Bronchial epithelial cell (primary cell): ENCODE data around the gene MC5R. TPM values are rescaled to one million over a fixed set of nuclear protein-coding genes. Genes with fewer than 3 reads are reported as not detected.
A peak's percentile ranks its signal among the peaks of the same experiment; 100 is the strongest.

Experiments used
- DNase-seq: peaks from one replicate; pipeline ENCODE4 v3.0.0-alpha.2; 2010; ENCODE audit warnings: low read depth
- FAIRE-seq: peaks from 2 replicates; lab custom pipeline; 2011; peaks lifted over from hg19 to GRCh38; lab: Jason Lieb, UNC
- H3K27me3 ChIP-seq: 2 replicates; pipeline ENCODE4 v1.5.1; 2011; ENCODE audit warnings: low read length; ENCODE audit not compliant: control insufficient read depth, insufficient read depth
- H3K36me3 ChIP-seq: 2 replicates; pipeline ENCODE4 v1.5.1; 2011; ENCODE audit warnings: low read length; ENCODE audit not compliant: control insufficient read depth, insufficient read depth
- H3K4me3 ChIP-seq: 2 replicates; pipeline ENCODE4 v1.5.1; 2011; ENCODE audit warnings: mild to moderate bottlenecking, low read depth, low read length, control low read depth
- total RNA-seq: library from RNA; depleted of rRNA; stranded (reverse); fragments of >200 nt; gene quantifications from 2 replicates; pipeline ENCODE4 v1.2.1, GENCODE V29; 2014
- TF ChIP-seq, protein P1 (sequence below): IDR thresholded peaks from 2 replicates; pipeline ENCODE4 v1.5.1; 2011; ENCODE audit warnings: mild to moderate bottlenecking, moderate library complexity, low read length, control low read depth, inconsistent platforms; ENCODE audit not compliant: insufficient read depth, severe bottlenecking

The MC5R gene
- total RNA-seq = not detected in 2 replicates

DNA sequence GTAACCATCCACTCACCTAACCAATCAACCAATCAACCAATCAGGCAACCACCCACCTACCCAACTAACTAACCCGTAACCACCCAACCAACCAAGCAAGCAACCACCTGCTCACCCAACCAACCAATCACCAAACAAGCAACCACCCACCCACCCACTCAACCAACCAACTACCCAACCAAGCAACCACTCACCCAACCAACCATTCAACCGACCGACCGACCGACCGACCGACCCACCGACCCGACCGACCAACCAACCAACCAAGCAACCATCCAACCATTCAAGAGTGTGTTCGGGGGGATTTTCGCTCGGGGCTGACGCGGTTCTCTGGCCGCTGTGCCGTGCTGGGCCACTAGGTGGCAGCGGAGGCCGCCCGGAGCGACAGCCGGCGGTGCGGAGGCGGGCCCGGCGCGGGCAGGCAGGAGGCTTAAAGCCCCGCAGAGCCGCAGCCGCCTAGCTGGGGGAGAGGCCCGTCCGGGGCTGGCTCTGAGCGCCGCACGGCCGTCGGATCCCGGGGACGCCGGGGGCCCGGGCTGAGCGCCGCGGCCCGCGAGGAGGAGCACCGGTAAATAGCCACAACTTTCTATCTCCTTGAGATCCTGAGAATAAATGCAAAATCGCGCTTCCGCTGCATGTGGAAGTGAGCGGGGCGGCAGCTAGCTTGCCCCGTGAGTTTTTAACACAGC lies at the start of gene MC5R:
MC5R (plus strand) TSS at position 443 of the 689 bp plus-strand sequence. CDS start 1,617 bp downstream, outside the sequence.
- peak within 1 kb of the TSS; percentile 28 for H3K4me3 ChIP-seq
- FAIRE-seq = no peak
- TF ChIP-seq, protein P1, sequence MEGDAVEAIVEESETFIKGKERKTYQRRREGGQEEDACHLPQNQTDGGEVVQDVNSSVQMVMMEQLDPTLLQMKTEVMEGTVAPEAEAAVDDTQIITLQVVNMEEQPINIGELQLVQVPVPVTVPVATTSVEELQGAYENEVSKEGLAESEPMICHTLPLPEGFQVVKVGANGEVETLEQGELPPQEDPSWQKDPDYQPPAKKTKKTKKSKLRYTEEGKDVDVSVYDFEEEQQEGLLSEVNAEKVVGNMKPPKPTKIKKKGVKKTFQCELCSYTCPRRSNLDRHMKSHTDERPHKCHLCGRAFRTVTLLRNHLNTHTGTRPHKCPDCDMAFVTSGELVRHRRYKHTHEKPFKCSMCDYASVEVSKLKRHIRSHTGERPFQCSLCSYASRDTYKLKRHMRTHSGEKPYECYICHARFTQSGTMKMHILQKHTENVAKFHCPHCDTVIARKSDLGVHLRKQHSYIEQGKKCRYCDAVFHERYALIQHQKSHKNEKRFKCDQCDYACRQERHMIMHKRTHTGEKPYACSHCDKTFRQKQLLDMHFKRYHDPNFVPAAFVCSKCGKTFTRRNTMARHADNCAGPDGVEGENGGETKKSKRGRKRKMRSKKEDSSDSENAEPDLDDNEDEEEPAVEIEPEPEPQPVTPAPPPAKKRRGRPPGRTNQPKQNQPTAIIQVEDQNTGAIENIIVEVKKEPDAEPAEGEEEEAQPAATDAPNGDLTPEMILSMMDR = peak; percentile 88
- H3K27me3 ChIP-seq = no peaks in the 10 kb centered on the region
- DNase-seq = peak; percentile 20
- H3K36me3 ChIP-seq = no peaks in the 10 kb centered on the region

DNA sequence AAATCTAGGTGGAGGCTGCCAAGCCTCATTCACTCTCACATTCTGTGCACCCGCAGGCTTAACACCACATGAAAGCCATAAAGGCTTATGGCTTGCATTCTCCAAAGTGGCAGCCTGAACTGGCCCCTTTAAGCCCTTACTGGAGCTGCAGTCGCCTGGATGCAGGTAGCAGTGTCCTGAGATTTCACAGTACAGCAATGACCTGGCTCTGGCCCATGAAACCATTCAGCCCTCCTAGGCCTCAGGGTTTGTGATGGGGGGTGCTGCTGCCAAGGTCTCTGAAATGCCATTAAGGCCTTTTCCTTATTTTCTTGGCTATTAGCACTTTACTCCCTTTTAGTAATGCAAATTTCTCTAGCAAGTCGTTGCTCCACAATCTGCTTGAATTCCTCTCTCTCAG lies 48.9 kb upstream of the MC5R start:
- FAIRE-seq (no peak), DNase-seq (no peak)
- H3K4me3 ChIP-seq = no peak overlapping the region
- H3K27me3 ChIP-seq = no peaks in the 10 kb centered on the region
- H3K36me3 ChIP-seq = no peaks in the 10 kb centered on the region
- TF ChIP-seq, protein P1 = no peak

DNA sequence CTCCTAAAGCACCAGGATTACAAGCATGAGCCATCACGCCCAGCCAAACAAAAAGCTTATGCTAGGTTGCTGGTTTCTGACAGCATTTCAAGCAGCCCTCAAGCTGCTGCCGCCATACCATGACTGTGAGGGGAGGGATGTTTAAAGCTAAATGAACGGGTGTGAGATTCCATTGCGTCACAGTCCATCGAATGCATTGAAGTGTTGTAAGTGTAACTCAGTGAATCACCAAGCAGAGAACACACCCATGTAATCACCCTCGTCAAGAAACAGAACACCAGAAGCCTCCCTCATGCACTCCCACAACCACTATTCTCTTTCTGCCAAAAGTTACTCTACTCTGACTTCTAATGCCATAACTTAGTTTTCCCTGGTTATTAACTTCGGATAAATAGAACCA lies 32.8 kb upstream of the MC5R start:
- no peaks in the 10 kb centered on the region for H3K36me3 ChIP-seq
- peak; percentile 89 for DNase-seq
- TF ChIP-seq, protein P1 = no peak
- no peak overlapping the region for H3K4me3 ChIP-seq
- no peaks in the 10 kb centered on the region for H3K27me3 ChIP-seq
- no peak for FAIRE-seq

DNA sequence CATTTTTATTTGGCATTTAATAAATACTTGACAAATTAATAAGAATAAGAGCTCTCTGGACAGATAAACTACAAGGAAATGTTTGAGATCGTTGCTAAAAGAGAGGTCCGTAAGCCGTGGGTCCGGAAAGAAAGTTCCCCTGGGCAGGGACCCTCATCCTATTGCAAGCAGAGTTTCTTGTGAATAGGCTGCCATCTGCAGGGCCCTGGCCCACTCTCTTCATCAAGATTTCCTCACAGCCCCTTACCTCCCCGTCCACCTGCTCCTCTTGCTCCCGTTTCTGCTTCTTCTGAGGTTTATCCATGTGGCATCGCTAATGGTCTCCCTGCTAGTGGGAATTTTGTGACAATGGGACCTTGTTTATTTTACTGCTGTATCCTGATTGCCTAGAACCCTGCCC lies 30.1 kb upstream of the MC5R start:
- DNase-seq = no peak
- no peaks in the 10 kb centered on the region for H3K36me3 ChIP-seq
- H3K27me3 ChIP-seq = no peaks in the 10 kb centered on the region
- no peak overlapping the region for H3K4me3 ChIP-seq
- no peak for FAIRE-seq
- TF ChIP-seq, protein P1 = no peak

DNA sequence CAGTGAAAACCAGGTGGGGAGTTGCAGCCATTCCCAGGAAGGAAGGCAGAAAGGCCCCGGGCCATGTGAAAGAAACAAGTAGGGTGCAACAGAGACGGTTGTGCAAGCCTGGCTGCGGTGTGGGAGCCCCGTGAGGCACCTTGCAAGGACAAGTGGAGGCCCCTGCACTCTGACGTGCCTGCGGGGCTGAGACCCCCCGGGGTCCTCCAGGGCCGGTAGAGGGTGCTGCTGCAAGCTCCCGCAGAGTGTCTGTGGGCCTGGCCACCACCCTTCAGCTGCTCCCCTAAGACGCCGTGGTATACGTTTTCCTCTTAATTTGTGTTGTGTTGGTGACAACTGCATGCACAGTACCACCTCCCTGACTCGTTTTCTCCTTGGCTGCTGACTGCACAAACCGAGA lies 27.4 kb upstream of the MC5R start:
- DNase-seq = no peak
- no peak for FAIRE-seq
- Histone ChIP-seq H3K36me3 (no peaks in the 10 kb centered on the region), H3K4me3 (no peak overlapping the region), H3K27me3 (no peaks in the 10 kb centered on the region)
- TF ChIP-seq, protein P1 = no peak
